ENCODE measurements around the gene CREBBP.

- TF ChIP-seq POLR2AphosphoS5 (IDR thresholded peaks at IDR 0.05; ENCODE audit: low read depth, low read length) (no peak), POU2F2 (IDR thresholded peaks at IDR 0.05; ENCODE audit: low read depth, low read length) (no peak), POLR2A (IDR thresholded peaks at IDR 0.05; ENCODE audit: low read depth, low read length) (no peak), TAF1 (IDR thresholded peaks at IDR 0.05; ENCODE audit: low read depth, low read length) (no peak), SPI1 (IDR thresholded peaks at IDR 0.05; ENCODE audit: low read depth, low read length) (no peak)
These were observed 124.4 kb downstream of the CREBBP start for GRCh38 chr16:3756113-3756512.
